PFSK-1 (cell line): Measurements from ENCODE around the gene POU2AF1.

ENCODE experiments used
- FOXP2 ChIP-seq: optimal IDR thresholded peaks from 2 replicates; pipeline ENCODE3; 2011; ENCODE audit warnings: borderline replicate concordance, control low read depth, inconsistent platforms; ENCODE audit not compliant: insufficient read depth; ENCODE audit errors: extremely low read length, extremely low read depth
- POLR2AphosphoS5 ChIP-seq: IDR thresholded peaks from 2 replicates; pipeline ENCODE4 v1.6.1; 2012; ENCODE audit warnings: low read depth, mild to moderate bottlenecking, control low read depth, low read length, moderate library complexity
- SIN3A ChIP-seq: IDR thresholded peaks from 2 replicates; pipeline ENCODE4 v1.6.1; 2012; ENCODE audit warnings: mild to moderate bottlenecking, low read length, moderate library complexity, borderline replicate concordance; ENCODE audit not compliant: insufficient read depth
- TAF1 ChIP-seq: IDR thresholded peaks from 2 replicates; pipeline ENCODE4 v1.6.1; 2012; ENCODE audit warnings: low read length, control low read depth, borderline replicate concordance; ENCODE audit not compliant: insufficient read depth
- TF ChIP-seq, protein P1 (sequence below), 2 experiments: IDR thresholded peaks; 2 replicates each; pipeline versions ENCODE4 v1.6.1 to v1.8.0; 2011 to 2012; ENCODE audit warnings: low read depth in 2 of 2, low read length in 2 of 2, control low read depth in 1 of 2, inconsistent platforms in 1 of 2, mild to moderate bottlenecking in 1 of 2, moderate library complexity in 1 of 2; ENCODE audit not compliant: insufficient read depth in 1 of 2

POU2AF1 gene

DNA sequence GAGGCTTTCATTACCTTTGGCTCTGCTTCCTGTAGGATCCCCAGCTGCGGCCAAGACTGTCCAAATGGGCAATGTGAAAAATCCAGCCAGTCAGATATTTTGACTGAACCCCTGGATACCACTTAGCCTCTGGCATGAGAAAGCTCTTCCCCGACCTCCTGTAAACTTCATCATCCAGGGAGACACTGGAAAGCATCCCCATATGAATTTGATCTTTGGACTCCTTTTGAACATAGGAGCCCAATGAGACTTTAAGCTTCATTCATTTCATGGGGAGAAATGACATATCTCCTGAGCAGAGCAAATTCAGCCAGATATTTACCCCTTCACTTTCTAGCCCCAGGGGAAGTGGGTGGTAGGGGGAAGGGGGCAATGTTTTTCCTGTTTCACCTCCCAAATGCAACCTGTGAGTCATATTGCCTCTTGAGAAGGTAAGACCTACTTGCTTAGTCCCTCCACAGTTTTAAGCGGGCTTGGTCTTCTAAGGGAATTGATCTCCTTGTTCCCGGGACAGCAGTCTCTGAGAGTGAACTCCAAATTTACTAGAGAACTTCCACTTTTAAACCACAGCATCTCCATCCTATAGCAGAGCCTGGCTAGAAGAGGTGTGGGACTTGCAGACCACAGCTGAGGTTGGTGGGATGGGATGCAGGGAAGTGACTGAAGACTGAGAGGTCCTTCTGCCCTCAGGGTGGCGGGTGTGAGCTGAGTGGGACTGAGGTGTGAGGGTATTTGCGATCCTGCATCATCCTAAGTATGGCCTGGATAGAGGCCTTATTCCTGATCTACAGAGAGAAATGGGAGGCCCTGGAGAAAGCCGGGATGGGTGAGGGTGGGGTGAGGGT is 20.3 kb upstream of the POU2AF1 start:
- TF ChIP-seq FOXP2 (no peak), TAF1 (no peak), SIN3A (no peak), POLR2AphosphoS5 (no peak)
- TF ChIP-seq, protein P1, sequence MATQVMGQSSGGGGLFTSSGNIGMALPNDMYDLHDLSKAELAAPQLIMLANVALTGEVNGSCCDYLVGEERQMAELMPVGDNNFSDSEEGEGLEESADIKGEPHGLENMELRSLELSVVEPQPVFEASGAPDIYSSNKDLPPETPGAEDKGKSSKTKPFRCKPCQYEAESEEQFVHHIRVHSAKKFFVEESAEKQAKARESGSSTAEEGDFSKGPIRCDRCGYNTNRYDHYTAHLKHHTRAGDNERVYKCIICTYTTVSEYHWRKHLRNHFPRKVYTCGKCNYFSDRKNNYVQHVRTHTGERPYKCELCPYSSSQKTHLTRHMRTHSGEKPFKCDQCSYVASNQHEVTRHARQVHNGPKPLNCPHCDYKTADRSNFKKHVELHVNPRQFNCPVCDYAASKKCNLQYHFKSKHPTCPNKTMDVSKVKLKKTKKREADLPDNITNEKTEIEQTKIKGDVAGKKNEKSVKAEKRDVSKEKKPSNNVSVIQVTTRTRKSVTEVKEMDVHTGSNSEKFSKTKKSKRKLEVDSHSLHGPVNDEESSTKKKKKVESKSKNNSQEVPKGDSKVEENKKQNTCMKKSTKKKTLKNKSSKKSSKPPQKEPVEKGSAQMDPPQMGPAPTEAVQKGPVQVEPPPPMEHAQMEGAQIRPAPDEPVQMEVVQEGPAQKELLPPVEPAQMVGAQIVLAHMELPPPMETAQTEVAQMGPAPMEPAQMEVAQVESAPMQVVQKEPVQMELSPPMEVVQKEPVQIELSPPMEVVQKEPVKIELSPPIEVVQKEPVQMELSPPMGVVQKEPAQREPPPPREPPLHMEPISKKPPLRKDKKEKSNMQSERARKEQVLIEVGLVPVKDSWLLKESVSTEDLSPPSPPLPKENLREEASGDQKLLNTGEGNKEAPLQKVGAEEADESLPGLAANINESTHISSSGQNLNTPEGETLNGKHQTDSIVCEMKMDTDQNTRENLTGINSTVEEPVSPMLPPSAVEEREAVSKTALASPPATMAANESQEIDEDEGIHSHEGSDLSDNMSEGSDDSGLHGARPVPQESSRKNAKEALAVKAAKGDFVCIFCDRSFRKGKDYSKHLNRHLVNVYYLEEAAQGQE (IDR thresholded peaks at IDR 0.05; ENCODE audit: insufficient read depth in 1 of 2, low read depth in 2 of 2, low read length in 2 of 2): no peak

DNA sequence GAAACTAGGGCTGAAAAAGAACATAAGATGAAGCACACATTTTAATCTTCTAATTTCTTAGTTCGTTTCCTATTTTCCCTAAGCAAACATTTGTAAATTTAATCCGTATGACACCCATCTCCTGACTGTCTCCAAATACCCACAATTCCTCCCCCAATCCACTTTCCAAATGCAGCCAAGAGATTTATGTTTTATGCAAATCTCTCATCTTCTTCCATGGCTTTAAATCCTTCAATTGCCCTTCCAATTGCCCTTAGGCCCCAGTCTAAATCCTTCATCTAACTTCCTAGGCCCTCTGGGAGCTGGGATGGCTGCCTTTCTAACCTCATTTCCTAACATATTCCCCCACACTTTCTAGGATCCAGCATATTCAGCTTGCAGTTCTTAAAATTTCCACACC is 18.0 kb upstream of the POU2AF1 start:
- TF ChIP-seq SIN3A (no peak), FOXP2 (no peak), TAF1 (no peak), POLR2AphosphoS5 (no peak)
- TF ChIP-seq, protein P1 (IDR thresholded peaks at IDR 0.05; ENCODE audit: insufficient read depth in 1 of 2, low read depth in 2 of 2, low read length in 2 of 2): no peak

DNA sequence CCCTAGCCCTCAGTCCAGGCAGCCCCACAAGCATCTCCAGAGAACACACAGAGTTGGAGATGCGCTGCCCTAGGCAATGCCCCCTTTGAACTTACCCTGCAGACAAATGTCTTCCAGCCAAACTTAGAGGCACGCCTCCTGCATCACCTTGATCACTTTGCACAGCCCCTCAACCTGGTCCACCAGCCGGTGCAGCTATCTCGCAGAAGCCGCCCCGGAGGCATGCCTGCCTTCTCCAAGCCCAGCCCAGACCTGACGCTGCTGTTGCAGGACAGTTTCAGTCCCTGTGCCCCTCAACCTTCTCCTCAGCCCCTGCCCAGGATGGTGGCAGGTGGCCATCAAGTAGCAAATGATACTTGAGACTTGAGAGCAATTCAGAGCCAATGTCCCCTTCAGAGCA is 16.7 kb upstream of the POU2AF1 start:
- TF ChIP-seq FOXP2 (no peak), SIN3A (no peak), TAF1 (no peak), POLR2AphosphoS5 (no peak)
- TF ChIP-seq, protein P1 (IDR thresholded peaks at IDR 0.05; ENCODE audit: insufficient read depth in 1 of 2, low read depth in 2 of 2, low read length in 2 of 2): no peak

DNA sequence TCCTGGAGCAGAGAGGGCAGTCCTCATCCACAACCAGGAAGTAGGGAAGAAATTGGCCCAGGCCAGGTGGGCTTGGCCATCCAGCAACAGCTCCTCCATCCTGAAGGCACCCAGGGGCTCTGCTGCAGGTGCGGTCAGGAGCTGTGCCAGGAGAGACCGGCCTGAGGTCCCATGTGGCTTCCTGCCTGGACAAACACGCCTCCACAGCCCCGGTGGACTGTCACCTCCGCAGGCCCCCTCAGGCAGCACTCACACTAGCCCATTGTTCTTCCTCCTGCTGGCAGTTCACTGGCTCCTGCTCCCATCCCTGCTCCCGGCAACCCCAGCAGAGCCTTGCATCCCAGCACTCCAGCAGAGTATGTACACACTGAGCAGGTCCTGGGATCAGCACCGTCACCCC is 16.0 kb upstream of the POU2AF1 start:
- TF ChIP-seq SIN3A: no peak
- no peak for TF ChIP-seq TAF1
- TF ChIP-seq, protein P1 (IDR thresholded peaks at IDR 0.05; ENCODE audit: insufficient read depth in 1 of 2, low read depth in 2 of 2, low read length in 2 of 2): no peak
- no peak for TF ChIP-seq POLR2AphosphoS5
- TF ChIP-seq FOXP2: no peak

DNA sequence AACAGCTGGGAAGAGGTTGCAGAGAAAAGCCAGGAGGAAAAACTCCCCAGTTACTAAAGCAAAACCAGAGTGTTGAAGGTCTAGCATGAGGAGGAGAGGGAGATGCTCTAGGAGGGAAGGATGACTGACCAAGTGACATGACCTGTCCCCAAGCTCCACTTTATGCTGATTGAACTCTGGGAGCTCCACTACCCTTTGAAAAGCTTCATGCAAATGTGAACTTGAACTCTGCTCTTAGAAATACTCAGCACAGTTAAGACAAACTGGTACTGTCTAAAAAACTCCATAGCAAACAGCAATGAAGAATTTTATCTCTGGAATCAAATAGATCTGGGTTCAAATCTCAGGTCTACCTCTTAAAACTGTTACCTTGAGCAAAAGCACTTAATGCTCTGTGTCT is 14.5 kb upstream of the POU2AF1 start:
- TF ChIP-seq POLR2AphosphoS5: no peak
- TF ChIP-seq, protein P1 (IDR thresholded peaks at IDR 0.05; ENCODE audit: insufficient read depth in 1 of 2, low read depth in 2 of 2, low read length in 2 of 2): no peak
- TF ChIP-seq FOXP2: no peak
- no peak for TF ChIP-seq SIN3A
